Stimulated activated CD8-positive, alpha-beta memory T cell treated with anti-CD3 and anti-CD28 coated beads, Interleukin-4, amount 100 ng/mL, for 48 hours (primary cell): ENCODE data around the gene PTS.

ENCODE experiments used
- DNase-seq: peaks from one replicate; pipeline ENCODE4 v3.0.0-alpha.2; 2020

PTS gene

GRCh38 chr11:112222303-112222702, 3.9 kb upstream of the PTS start:
- DNase-seq = no peak

GRCh38 chr11:112223121-112223520, 3.1 kb upstream of the PTS start:
- DNase-seq = no peak

GRCh38 chr11:112223754-112224532, 2.3 kb upstream of the PTS start:
- DNase-seq = no peak

- no peak for DNase-seq
These were observed 521 bp upstream of the PTS start for GRCh38 chr11:112225753-112226061.

GRCh38 chr11:112226831-112227401, 688 bp downstream of the PTS start:
- DNase-seq = no peak

- DNase-seq = no peak
These were observed 1.2 kb downstream of the PTS start for GRCh38 chr11:112227471-112227870.

- DNase-seq = no peak
These were observed 2.5 kb downstream of the PTS start for GRCh38 chr11:112228706-112229105.

- DNase-seq = no peak
These were observed 2.9 kb downstream of the PTS start for GRCh38 chr11:112229159-112229558.

- DNase-seq = no peak
These were observed 3.7 kb downstream of the PTS start for GRCh38 chr11:112229746-112230433.

GRCh38 chr11:112231952-112232351, 5.7 kb downstream of the PTS start:
- DNase-seq = no peak

- no peak for DNase-seq
These were observed 9.6 kb downstream of the PTS start for GRCh38 chr11:112235750-112236390.

GRCh38 chr11:112237451-112237850, 11.2 kb downstream of the PTS start:
- DNase-seq = no peak

GRCh38 chr11:112238041-112238440, 11.8 kb downstream of the PTS start:
- no peak for DNase-seq

- no peak for DNase-seq
These were observed 15.3 kb downstream of the PTS start for GRCh38 chr11:112241486-112241885.

- no peak for DNase-seq
These were observed 21.0 kb downstream of the PTS start for GRCh38 chr11:112247201-112247600.

- no peak for DNase-seq
These were observed 22.0 kb downstream of the PTS start for GRCh38 chr11:112248201-112248600.

GRCh38 chr11:112249871-112250610, 23.8 kb downstream of the PTS start:
- DNase-seq = no peak

GRCh38 chr11:112253605-112254242, 27.5 kb downstream of the PTS start:
- DNase-seq = no peak

GRCh38 chr11:112255067-112255720, 29.0 kb downstream of the PTS start:
- DNase-seq = no peak

GRCh38 chr11:112260490-112260889, 34.3 kb downstream of the PTS start, which contains the start of gene PLET1:
TSS of gene PLET1 (minus strand) at chr11:112260860. CDS start at chr11:112260589, 271 bp downstream.
- DNase-seq = no peak

- no peak for DNase-seq
These were observed 39.6 kb downstream of the PTS start for GRCh38 chr11:112265659-112266409.
